Motor neuron (in vitro differentiated cells): ENCODE results near the gene SH3RF3. TPM values are rescaled to one million over a fixed set of nuclear protein-coding genes. Genes with fewer than 3 reads are reported as not detected.

Experiments
- ATAC-seq, 8 experiments: fragments of 200-7000 bp; cut with Tn5 transposase; replicated peaks in 6 of 8; 2 replicates each; pipeline ENCODE4 v1.8.0; 2021; ENCODE audit warnings: mild to moderate bottlenecking in 8 of 8, moderate library complexity in 8 of 8
- H3K27ac ChIP-seq, 2 donors: fragments of 250-450 bp; sonication (Bioruptor Pico); 2 replicates each; pipeline ENCODE4 v1.9.0; 2021; ENCODE audit warnings: antibody characterized with exemption in 2 of 2, mild to moderate bottlenecking in 2 of 2, moderate library complexity in 1 of 2
- H3K4me1 ChIP-seq, 2 donors: fragments of 250-450 bp; sonication (Bioruptor Pico); replicated peaks in 1 of 2; 2 replicates each; pipeline ENCODE4 v1.6.1; 2021; ENCODE audit warnings: antibody characterized with exemption in 2 of 2, mild to moderate bottlenecking in 2 of 2, moderate library complexity in 1 of 2
- H3K4me3 ChIP-seq, 5 donors: fragments of 250-450 bp; sonication (Bioruptor Pico); 2 replicates each; pipeline ENCODE4 v1.9.0; 2021; ENCODE audit warnings: antibody characterized with exemption in 5 of 5, mild to moderate bottlenecking in 5 of 5, moderate library complexity in 4 of 5
- WGBS, 10 experiments: fragments of 450-650 bp; shearing (Covaris generic); methylation state at CpG; one replicate each; pipeline ENCODE4 v1.0.0; 2022; 5-methylcytosine and 5-hydroxymethylcytosine counted together
- in situ Hi-C, 9 experiments: fragments of 400-800 bp; cut with MboI; loops; one replicate each; pipeline ENCODE4 v1.15.0; 2021; ENCODE audit warnings: low sequenced_read_pairs in 9 of 9, low pct_unique_long_range_greater_than_20kb in 2 of 9; ENCODE audit not compliant: unreplicated experiment in 9 of 9
- total RNA-seq, 8 experiments: library from RNA; unstranded; fragments of 300-600 nt; gene quantifications; 2 replicates each; pipeline versions ENCODE4 v1.2.3 to v1.2.4, GENCODE V29; 2022

SH3RF3 gene
- 1 to 10 TPM in 6 of 8 experiments, under 1 TPM in 2; 0.13 to 6.5 (median 3.2) TPM for total RNA-seq

- peak; percentile 7 to 56 (median 42) for ATAC-seq
- Histone ChIP-seq H3K4me1 (peaks cover 8% of the 10 kb centered on the region in 2 donors), H3K27ac (no peak within 1 kb of the TSS), H3K4me3 (peak within 1 kb of the TSS; percentile 40 to 64 (median 46))
- in situ Hi-C loops, result loop anchor here in 7 of 9 experiments (10.0 to 25.0 kb wide), 4 partner anchors 159 to 384 kb away; no protein-coding TSS in a partner anchor
- WGBS, 10 experiments, result 0 to 3% (median 0%) methylated on average over 4 to 19 of the region's 85 CpGs; no CpG with 5 or more reads in 4 of the 10 experiments
Observed at GRCh38 chr2:109128616-109129355, at the start of gene SH3RF3. Gene SH3RF3 (plus strand): TSS chr2:109129205.

DNA sequence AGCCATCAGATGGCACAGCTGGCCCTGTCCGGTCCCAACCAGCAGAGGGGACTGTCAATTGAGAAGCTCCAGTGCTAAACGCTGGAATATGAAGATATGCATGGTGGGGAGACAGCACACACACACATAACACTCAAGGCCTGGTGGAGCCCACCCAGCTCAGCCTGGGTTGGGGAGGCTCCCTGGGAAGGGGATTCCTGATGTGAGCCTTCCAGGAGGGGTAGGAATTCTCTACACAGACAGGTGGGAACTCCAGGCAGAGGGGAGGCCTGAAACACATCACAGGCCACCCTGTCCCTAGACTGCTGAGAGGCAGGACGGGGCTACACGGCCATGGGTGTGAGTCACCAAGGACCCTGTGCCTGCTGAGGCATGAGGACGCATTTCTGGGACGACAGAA is 49.4 kb upstream of the SH3RF3 start:
- in situ Hi-C loops, result no loop called here
- H3K4me3 ChIP-seq, result no peak overlapping the region

GRCh38 chr2:109080109-109080508 is 48.9 kb upstream of the SH3RF3 start:
- in situ Hi-C loops, result no loop called here
- no peak for ATAC-seq
- H3K4me1 ChIP-seq, result peaks cover 0 to 11% of the 10 kb centered on the region in 2 donors
- H3K27ac ChIP-seq, result no peak overlapping the region
- WGBS, 10 experiments, result 20 to 90% (median 72%) methylated on average over 1 to 5 of the region's 6 CpGs; no CpG with 5 or more reads in 2 of the 10 experiments
- no peak overlapping the region for H3K4me3 ChIP-seq

More for the DNA sequence above, 49.4 kb upstream of the SH3RF3 start:
- H3K27ac ChIP-seq, result no peak overlapping the region
- H3K4me1 ChIP-seq, result peaks cover 0 to 11% of the 10 kb centered on the region in 2 donors
- 40 to 100% (median 80%) methylated on average over 1 to 5 of the region's 6 CpGs; no CpG with 5 or more reads in 5 of the 10 experiments for WGBS, 10 experiments
- no peak for ATAC-seq

GRCh38 chr2:109080757-109081156 is 48.2 kb upstream of the SH3RF3 start:
- Histone ChIP-seq H3K4me1 (peaks cover 0 to 11% of the 10 kb centered on the region in 2 donors), H3K27ac (no peak overlapping the region), H3K4me3 (no peak overlapping the region)
- in situ Hi-C loops, result no loop called here
- peak in 1 of 8 experiments; percentile 26 for ATAC-seq
- WGBS, 10 experiments, result 0 to 95% (median 60%) methylated on average over 1 to 3 of the region's 3 CpGs; no CpG with 5 or more reads in 1 of the 10 experiments

- Histone ChIP-seq H3K4me3 (no peak overlapping the region), H3K27ac (no peak overlapping the region), H3K4me1 (peaks cover 0 to 11% of the 10 kb centered on the region in 2 donors)
- in situ Hi-C loops, result no loop called here
- WGBS, 10 experiments, result 17 to 93% (median 38%) methylated on average over 1 to 4 of the region's 8 CpGs; no CpG with 5 or more reads in 4 of the 10 experiments
- peak in 4 of 8 experiments; percentile 25 to 40 (median 31) for ATAC-seq
Observed at GRCh38 chr2:109081374-109081773, 47.6 kb upstream of the SH3RF3 start.

- Histone ChIP-seq H3K4me3 (no peak overlapping the region), H3K4me1 (peaks cover 0 to 11% of the 10 kb centered on the region in 2 donors), H3K27ac (no peak overlapping the region)
- no peak for ATAC-seq
- WGBS, 10 experiments, result 13 to 100% (median 70%) methylated on average over 1 to 4 of the region's 4 CpGs; no CpG with 5 or more reads in 3 of the 10 experiments
- in situ Hi-C loops, result no loop called here
Observed at GRCh38 chr2:109083771-109084170, 45.2 kb upstream of the SH3RF3 start.

- WGBS, 10 experiments, result 17 to 100% (median 67%) methylated on average over 1 to 2 of the region's 3 CpGs; no CpG with 5 or more reads in 1 of the 10 experiments
- Histone ChIP-seq H3K27ac (no peak overlapping the region), H3K4me1 (peaks cover 0 to 11% of the 10 kb centered on the region in 2 donors), H3K4me3 (no peak overlapping the region)
- in situ Hi-C loops, result no loop called here
- no peak for ATAC-seq
Observed at GRCh38 chr2:109084341-109084740, 44.7 kb upstream of the SH3RF3 start.

DNA sequence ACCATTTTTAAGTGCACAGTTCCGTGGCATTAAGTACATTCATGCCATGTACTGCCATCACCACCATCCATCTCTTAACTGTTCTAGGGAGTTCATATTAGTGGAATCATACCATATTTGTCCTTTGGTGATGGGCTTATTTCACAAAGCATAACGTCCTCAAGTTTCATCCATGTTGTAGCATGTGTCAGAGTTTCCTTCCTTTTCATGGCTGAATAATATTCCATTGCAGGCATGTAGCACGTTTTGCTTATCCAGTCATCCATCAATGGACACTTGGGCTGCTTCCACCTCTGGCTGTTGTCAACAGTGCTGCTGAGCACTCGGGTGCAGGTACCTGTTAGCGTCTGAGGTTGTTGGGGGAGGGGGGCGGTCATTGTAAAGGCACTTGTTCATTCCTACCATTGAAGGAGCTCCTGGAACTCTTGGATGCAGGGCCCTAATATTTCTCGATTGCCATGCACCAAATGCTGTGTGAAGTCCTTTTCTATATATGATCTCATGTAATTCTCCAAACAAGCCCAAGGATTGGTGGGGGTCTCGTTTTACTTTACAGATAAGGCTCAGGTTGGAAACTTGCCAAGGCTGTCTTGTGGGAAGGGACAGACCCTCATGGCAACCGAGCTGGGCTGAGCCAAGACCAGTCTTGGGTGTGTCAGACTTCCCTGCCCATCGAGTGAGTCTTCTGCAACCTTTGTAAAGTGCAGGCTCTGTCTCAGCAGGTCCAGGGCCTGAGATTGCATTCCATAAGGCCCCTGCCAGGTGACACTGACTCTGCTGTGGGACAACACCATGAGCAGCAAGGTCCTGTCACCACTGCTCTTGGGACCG is 42.9 kb upstream of the SH3RF3 start:
- 33 to 100% (median 66%) methylated on average over 1 to 9 of the region's 11 CpGs for WGBS, 10 experiments
- in situ Hi-C loops, result no loop called here
- no peak overlapping the region for H3K27ac ChIP-seq
- no peak overlapping the region for H3K4me3 ChIP-seq
- ATAC-seq, result no peak
- peaks cover 0 to 4% of the 10 kb centered on the region in 2 donors for H3K4me1 ChIP-seq

GRCh38 chr2:109086743-109087020 is 42.3 kb upstream of the SH3RF3 start:
- in situ Hi-C loops, result no loop called here
- WGBS, 10 experiments, result 80 to 90% (median 80%) methylated on average over 1 to 2 of the region's 2 CpGs; no CpG with 5 or more reads in 7 of the 10 experiments
- Histone ChIP-seq H3K4me3 (no peak overlapping the region), H3K4me1 (no peaks in the 10 kb centered on the region), H3K27ac (no peak overlapping the region)
- no peak for ATAC-seq

GRCh38 chr2:109087055-109087663 is 41.8 kb upstream of the SH3RF3 start:
- Histone ChIP-seq H3K4me3 (no peak overlapping the region), H3K4me1 (no peaks in the 10 kb centered on the region), H3K27ac (no peak overlapping the region)
- WGBS, 10 experiments, result 0 to 100% (median 90%) methylated on average over 1 to 9 of the region's 11 CpGs; no CpG with 5 or more reads in 1 of the 10 experiments
- in situ Hi-C loops, result no loop called here
- no peak for ATAC-seq

DNA sequence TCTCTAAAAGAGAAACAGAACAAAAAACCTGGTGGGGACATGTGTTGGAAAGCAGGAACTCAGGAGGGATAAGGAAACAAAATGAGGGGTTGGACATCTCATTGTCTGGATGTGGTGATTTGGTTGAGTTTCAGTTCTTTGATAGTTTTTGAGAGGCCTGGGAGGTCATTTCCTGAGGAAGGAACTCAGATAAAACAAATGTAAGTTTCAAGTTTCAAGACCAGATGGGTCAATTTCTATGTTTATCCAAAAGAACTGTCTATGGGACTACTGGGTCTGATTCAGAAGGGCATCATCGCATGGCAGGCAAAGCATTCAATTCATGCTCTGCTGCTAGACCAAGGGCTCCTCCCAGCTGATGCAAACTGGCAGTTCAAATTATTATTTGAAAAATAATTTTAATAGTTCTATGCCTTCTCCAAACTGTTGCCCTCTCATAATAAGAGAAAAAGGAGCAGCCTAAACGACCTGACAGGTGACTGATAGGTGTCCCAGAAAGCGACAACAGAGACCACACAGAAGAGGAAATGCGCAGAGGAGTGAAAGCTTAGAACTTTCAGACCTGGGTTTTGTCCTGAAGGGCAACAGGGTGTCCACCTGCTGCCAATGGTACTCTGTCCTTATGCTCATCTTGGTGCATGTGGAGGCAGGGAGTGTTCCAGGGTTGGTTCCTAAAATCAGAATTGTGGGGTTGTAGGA is 39.3 kb upstream of the SH3RF3 start:
- no peak for ATAC-seq
- no peak overlapping the region for H3K4me3 ChIP-seq
- in situ Hi-C loops, result no loop called here
- 37 to 100% (median 79%) methylated on average over 1 to 4 of the region's 4 CpGs; no CpG with 5 or more reads in 4 of the 10 experiments for WGBS, 10 experiments
- H3K27ac ChIP-seq, result no peak overlapping the region
- H3K4me1 ChIP-seq, result no peaks in the 10 kb centered on the region

GRCh38 chr2:109091526-109091925 is 37.5 kb upstream of the SH3RF3 start:
- 13 to 82% (median 71%) methylated on average over 1 to 4 of the region's 4 CpGs; no CpG with 5 or more reads in 4 of the 10 experiments for WGBS, 10 experiments
- H3K4me1 ChIP-seq, result no peaks in the 10 kb centered on the region
- no peak for ATAC-seq
- no peak overlapping the region for H3K4me3 ChIP-seq
- in situ Hi-C loops, result no loop called here
- H3K27ac ChIP-seq, result no peak overlapping the region
